Common myeloid progenitor, CD34-positive (primary cell): Measurements from ENCODE around the gene PTPN18.
A peak's percentile ranks its signal among the peaks of the same experiment; 100 is the strongest.

Experiments used
- CTCF ChIA-PET: fragments of 350-600 bp; sonication (Branson Sonifier 250); formaldehyde crosslinking; loops from one replicate; lab custom pipeline; 2021; ENCODE audit warnings: antibody characterized with exemption; lab: Charles Lee
- POLR2A ChIA-PET: fragments of 350-600 bp; sonication (Branson Sonifier 250); formaldehyde crosslinking; loops from one replicate; lab custom pipeline; 2021; ENCODE audit warnings: antibody characterized with exemption; lab: Charles Lee
- DNase-seq, 3 donors: peaks; one replicate each; pipeline versions ENCODE4 v3.0.0 to v3.0.0-alpha.2; 2013
- H3K27ac ChIP-seq, 2 experiments: 1 replicate in 1 of 2; 2 replicates in 1 of 2; pipeline ENCODE4 v1.7.0; 2013; ENCODE audit warnings: inconsistent platforms in 2 of 2, low read length in 2 of 2, mild to moderate bottlenecking in 2 of 2, low read depth in 1 of 2, moderate library complexity in 1 of 2; ENCODE audit not compliant: severe bottlenecking in 2 of 2, insufficient read depth in 1 of 2, poor library complexity in 1 of 2
- H3K27me3 ChIP-seq, 5 experiments: replicated peaks in 2 of 5; 1 replicate in 3 of 5; 2 replicates in 2 of 5; pipeline versions ENCODE4 v1.6.1 to v1.7.0; 2013; ENCODE audit warnings: low read length in 4 of 5, mild to moderate bottlenecking in 2 of 5, moderate library complexity in 2 of 5, inconsistent platforms in 1 of 5; ENCODE audit not compliant: insufficient read depth in 5 of 5, control insufficient read depth in 4 of 5
- H3K36me3 ChIP-seq, 4 experiments: 1 replicate in 2 of 4; 2 replicates in 2 of 4; pipeline versions ENCODE4 v1.6.1 to v1.7.0; 2013; ENCODE audit warnings: low read length in 3 of 4, control low read depth in 1 of 4, mild to moderate bottlenecking in 1 of 4; ENCODE audit not compliant: control insufficient read depth in 4 of 4, insufficient read depth in 4 of 4
- H3K4me1 ChIP-seq, 4 experiments: 1 replicate in 3 of 4; 2 replicates in 1 of 4; pipeline versions ENCODE4 v1.6.1 to v1.7.1; 2013; ENCODE audit warnings: low read length in 3 of 4, mild to moderate bottlenecking in 3 of 4, control low read depth in 1 of 4, inconsistent platforms in 1 of 4, moderate library complexity in 1 of 4; ENCODE audit not compliant: control insufficient read depth in 4 of 4, insufficient read depth in 4 of 4; ENCODE audit errors: control extremely low read depth in 1 of 4
- H3K4me3 ChIP-seq, 7 experiments: 1 replicate in 4 of 7; 2 replicates in 3 of 7; pipeline versions ENCODE4 v1.5.1 to v1.7.0; 2013; ENCODE audit warnings: mild to moderate bottlenecking in 7 of 7, low read length in 6 of 7, moderate library complexity in 6 of 7, inconsistent platforms in 2 of 7, low read depth in 2 of 7, control low read depth in 1 of 7; ENCODE audit not compliant: insufficient read depth in 4 of 7, control insufficient read depth in 1 of 7; ENCODE audit errors: extremely low read depth in 1 of 7
- H3K9me3 ChIP-seq, 5 experiments: 1 replicate in 4 of 5; 2 replicates in 1 of 5; pipeline versions ENCODE4 v1.6.1 to v1.7.1; 2013; ENCODE audit warnings: low read length in 4 of 5, mild to moderate bottlenecking in 2 of 5, inconsistent platforms in 1 of 5, low read depth in 1 of 5, moderate library complexity in 1 of 5; ENCODE audit not compliant: control insufficient read depth in 4 of 5, insufficient read depth in 2 of 5; ENCODE audit errors: control extremely low read depth in 1 of 5
- WGBS: methylation state at CpG from one replicate; pipeline ENCODE4 v1.1.5; 2013; ENCODE audit not compliant: insufficient coverage; 5-methylcytosine and 5-hydroxymethylcytosine counted together

The PTPN18 gene

GRCh38 chr2:130346041-130346740 is 9.7 kb upstream of the PTPN18 start:
- peaks cover 15 to 46% (median 39%) of the 10 kb centered on the region in 4 experiments for H3K36me3 ChIP-seq
- peaks cover 2 to 13% (median 8%) of the 10 kb centered on the region in 4 experiments for H3K4me1 ChIP-seq
- H3K27me3 ChIP-seq = no peaks in the 10 kb centered on the region
- ChIA-PET CTCF (no interaction called here), POLR2A (no interaction called here)
- H3K27ac ChIP-seq = no peak overlapping the region
- 98% methylated on average over 24 of the region's 26 CpGs for WGBS
- H3K4me3 ChIP-seq = no peak overlapping the region
- H3K9me3 ChIP-seq = no peaks in the 10 kb centered on the region
- DNase-seq = no peak

DNA sequence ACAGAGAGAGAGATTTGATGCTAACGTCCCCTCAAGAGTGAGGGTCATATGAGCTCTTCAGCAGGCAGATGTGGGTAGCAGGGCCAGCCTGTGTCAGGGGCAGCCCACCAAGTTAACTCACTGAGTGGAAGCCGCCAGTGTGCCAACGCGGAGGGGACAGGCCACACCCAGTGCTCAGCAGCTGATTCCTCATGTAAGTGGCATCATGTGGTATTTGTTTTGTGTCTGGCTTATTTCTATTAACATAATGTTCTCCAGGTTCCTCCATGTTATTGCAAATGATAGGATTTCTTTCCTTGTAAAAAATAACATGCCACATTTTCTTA is 9.2 kb upstream of the PTPN18 start:
- WGBS = 92% methylated on average over 4 of the region's 4 CpGs
- CTCF ChIA-PET = no interaction called here
- Histone ChIP-seq H3K4me3 (no peak overlapping the region), H3K36me3 (peaks cover 15 to 46% (median 39%) of the 10 kb centered on the region in 4 experiments), H3K27me3 (no peaks in the 10 kb centered on the region), H3K4me1 (peaks cover 0 to 9% (median 9%) of the 10 kb centered on the region in 4 experiments), H3K9me3 (no peaks in the 10 kb centered on the region), H3K27ac (no peak overlapping the region)
- no peak for DNase-seq
- POLR2A ChIA-PET = no interaction called here

DNA sequence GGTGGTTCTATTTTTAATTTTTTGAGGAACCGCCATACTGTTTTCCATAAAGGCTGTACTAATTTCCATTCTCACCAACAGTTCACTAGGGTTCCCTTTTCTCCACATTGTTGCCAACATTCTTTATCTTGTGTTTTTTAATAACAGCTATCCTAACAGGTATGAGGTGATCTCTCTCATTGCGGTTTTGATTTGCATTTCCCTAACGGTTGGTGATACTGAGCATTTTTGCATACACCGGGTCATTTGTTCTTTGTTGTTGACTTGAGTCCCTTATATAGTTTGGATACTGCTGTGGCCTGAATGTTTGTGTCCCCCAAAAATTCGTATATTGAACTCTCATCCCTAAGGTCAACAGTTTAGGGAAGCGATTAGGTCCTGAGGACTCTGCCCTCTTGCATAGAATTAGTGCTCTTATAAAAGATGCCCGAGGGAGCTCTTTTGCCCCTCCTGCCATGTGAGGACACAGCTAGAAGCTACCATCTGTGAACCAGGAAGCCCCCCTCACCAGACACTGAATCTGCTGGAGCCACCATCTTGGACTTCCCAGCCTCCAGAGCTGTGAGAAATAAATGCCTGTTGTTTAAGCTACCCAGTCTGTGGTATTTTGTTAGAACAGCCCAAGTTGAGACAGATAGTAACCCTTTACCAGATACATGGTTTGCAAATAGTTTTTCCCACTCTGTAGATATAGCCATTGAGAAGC is 8.5 kb upstream of the PTPN18 start:
- Histone ChIP-seq H3K27ac (no peak overlapping the region), H3K4me1 (peaks cover 0 to 16% (median 15%) of the 10 kb centered on the region in 4 experiments), H3K4me3 (no peak overlapping the region), H3K36me3 (peaks cover 15 to 46% (median 39%) of the 10 kb centered on the region in 4 experiments), H3K27me3 (no peaks in the 10 kb centered on the region), H3K9me3 (no peaks in the 10 kb centered on the region)
- DNase-seq = no peak
- CTCF ChIA-PET = interaction anchor here (0.6 kb wide), 1 partner anchor 37 kb away, joined by 3 read pairs; no protein-coding TSS in a partner anchor
- whole genome bisulfite sequencing = 100% methylated on average over 4 of the region's 7 CpGs
- POLR2A ChIA-PET = no interaction called here

- no peak overlapping the region for H3K27ac ChIP-seq
- CTCF ChIA-PET = no interaction called here
- H3K4me1 ChIP-seq = peaks cover 0 to 11% (median 10%) of the 10 kb centered on the region in 4 experiments
- 100% methylated on average over 1 of the region's 3 CpGs for WGBS
- no peak for DNase-seq
- H3K9me3 ChIP-seq = no peaks in the 10 kb centered on the region
- POLR2A ChIA-PET = no interaction called here
- H3K4me3 ChIP-seq = no peak overlapping the region
- H3K36me3 ChIP-seq = peaks cover 15 to 46% (median 39%) of the 10 kb centered on the region in 4 experiments
- no peaks in the 10 kb centered on the region for H3K27me3 ChIP-seq
These were observed 6.7 kb upstream of the PTPN18 start for GRCh38 chr2:130349174-130349573.

GRCh38 chr2:130351711-130352110 is 4.1 kb upstream of the PTPN18 start:
- ChIA-PET POLR2A (no interaction called here), CTCF (interaction anchor here (0.7 to 2.0 kb wide), 4 partner anchors 9 to 39 kb away, joined by 3 to 11 read pairs (median 4); partner anchors contain the start of gene IMP4)
- H3K27ac ChIP-seq = no peak overlapping the region
- peaks cover 0 to 3% (median 0%) of the 10 kb centered on the region in 5 experiments for H3K27me3 ChIP-seq
- no peaks in the 10 kb centered on the region for H3K9me3 ChIP-seq
- H3K36me3 ChIP-seq = peaks cover 4 to 23% (median 18%) of the 10 kb centered on the region in 4 experiments
- H3K4me3 ChIP-seq = peak overlapping the region in 1 of 7 experiments; percentile 16
- H3K4me1 ChIP-seq = peaks cover 0 to 30% (median 26%) of the 10 kb centered on the region in 4 experiments
- DNase-seq = no peak
- WGBS = 64% methylated on average over 4 of the region's 7 CpGs

- H3K27me3 ChIP-seq = peaks cover 0 to 6% (median 0%) of the 10 kb centered on the region in 5 experiments
- 33% methylated on average over 4 of the region's 7 CpGs for WGBS
- peaks cover 4 to 17% (median 14%) of the 10 kb centered on the region in 4 experiments for H3K36me3 ChIP-seq
- H3K4me1 ChIP-seq = peaks cover 0 to 33% (median 28%) of the 10 kb centered on the region in 4 experiments
- peak in 1 of 3 donors; percentile 12 for DNase-seq
- ChIA-PET CTCF (interaction anchor here (0.7 to 2.0 kb wide), 4 partner anchors 10 to 38 kb away, joined by 3 to 11 read pairs (median 4); partner anchors contain the start of gene IMP4), POLR2A (no interaction called here)
- peak overlapping the region in 2 of 7 experiments; percentile 16 to 28 for H3K4me3 ChIP-seq
- no peaks in the 10 kb centered on the region for H3K9me3 ChIP-seq
- no peak overlapping the region for H3K27ac ChIP-seq
These were observed 3.6 kb upstream of the PTPN18 start for GRCh38 chr2:130352237-130352636.
